SK-N-SH treated with all-trans-retinoic acid at 6 μM for 48 hours (cell line): ENCODE data around the gene SMIM31.

Experiments
- ATAC-seq: fragments of 200-7000 bp; cut with Tn5 transposase; 3 replicates; pipeline ENCODE4 v1.9.1; 2020; ENCODE audit warnings: mild to moderate bottlenecking, moderate library complexity
- ARNTL ChIP-seq: fragments of 450-650 bp; formaldehyde crosslinking; IDR thresholded peaks from 2 replicates; pipeline ENCODE4 v1.5.0; 2020; ENCODE audit warnings: low read depth, mild to moderate bottlenecking, moderate library complexity, borderline replicate concordance
- CSDC2 ChIP-seq: fragments of 250-450 bp; sonication (Bioruptor Pico); IDR thresholded peaks from 2 replicates; pipeline ENCODE4 v1.5.0; 2020; ENCODE audit warnings: mild to moderate bottlenecking, moderate library complexity
- ESRRG ChIP-seq: fragments of 250-450 bp; sonication (Bioruptor Pico); IDR thresholded peaks from 2 replicates; pipeline ENCODE4 v1.6.1; 2021; ENCODE audit warnings: mild to moderate bottlenecking
- GLIS3 ChIP-seq: fragments of 250-450 bp; sonication (Bioruptor Pico); IDR thresholded peaks from 2 replicates; pipeline ENCODE4 v1.5.0; 2020; ENCODE audit warnings: mild to moderate bottlenecking, moderate library complexity
- ISL1 ChIP-seq: fragments of 250-450 bp; sonication (Bioruptor Pico); IDR thresholded peaks from 2 replicates; pipeline ENCODE4 v2.1.2; 2022; ENCODE audit warnings: mild to moderate bottlenecking, moderate library complexity
- OSR1 ChIP-seq: fragments of 250-450 bp; sonication (Bioruptor Pico); IDR thresholded peaks from 2 replicates; pipeline ENCODE4 v1.8.0; 2022; ENCODE audit warnings: moderate library complexity, mild to moderate bottlenecking, inconsistent platforms
- PATZ1 ChIP-seq: fragments of 250-450 bp; sonication (Bioruptor Pico); IDR thresholded peaks from 2 replicates; pipeline ENCODE4 v1.8.0; 2020; ENCODE audit warnings: mild to moderate bottlenecking, moderate library complexity, borderline replicate concordance
- PPARA ChIP-seq: fragments of 250-450 bp; sonication (Bioruptor Pico); IDR thresholded peaks from 2 replicates; pipeline ENCODE4 v1.5.0; 2020; ENCODE audit warnings: mild to moderate bottlenecking, borderline replicate concordance
- RARB ChIP-seq: fragments of 250-450 bp; sonication (Bioruptor Pico); IDR thresholded peaks from 2 replicates; pipeline ENCODE4 v1.8.0; 2021; ENCODE audit warnings: mild to moderate bottlenecking, moderate library complexity
- TCF4 ChIP-seq: fragments of 250-450 bp; sonication (Bioruptor Pico); IDR thresholded peaks from 2 replicates; pipeline ENCODE4 v1.8.0; 2021; ENCODE audit warnings: mild to moderate bottlenecking, moderate library complexity, borderline replicate concordance
- TOX ChIP-seq: fragments of 250-450 bp; sonication (Bioruptor Pico); IDR thresholded peaks from 2 replicates; pipeline ENCODE4 v1.8.0; 2021; ENCODE audit warnings: mild to moderate bottlenecking, moderate library complexity, borderline replicate concordance
- ZC3H10 ChIP-seq: fragments of 250-450 bp; sonication (Bioruptor Pico); IDR thresholded peaks from 2 replicates; pipeline ENCODE4 v1.5.1; 2021; ENCODE audit warnings: mild to moderate bottlenecking, moderate library complexity
- ZFP3 ChIP-seq: fragments of 250-450 bp; sonication (Bioruptor Pico); IDR thresholded peaks from 2 replicates; pipeline ENCODE4 v1.5.0; 2020; ENCODE audit warnings: mild to moderate bottlenecking, moderate library complexity
- ZNF8 ChIP-seq: fragments of 450-650 bp; formaldehyde crosslinking; IDR thresholded peaks from 2 replicates; pipeline ENCODE4 v1.5.0; 2020; ENCODE audit warnings: mild to moderate bottlenecking, moderate library complexity
- TF ChIP-seq, protein P1 (sequence below): fragments of 250-450 bp; sonication (Bioruptor Pico); IDR thresholded peaks from 2 replicates; pipeline ENCODE4 v1.8.0; 2021; ENCODE audit warnings: low read depth, mild to moderate bottlenecking, moderate library complexity, borderline replicate concordance
- TF ChIP-seq, protein P2 (sequence below): fragments of 250-450 bp; sonication (Bioruptor Pico); IDR thresholded peaks from 2 replicates; pipeline ENCODE4 v1.5.1; 2021; ENCODE audit warnings: mild to moderate bottlenecking, moderate library complexity
- TF ChIP-seq, protein P3 (sequence below): fragments of 250-450 bp; sonication (Bioruptor Pico); IDR thresholded peaks from 2 replicates; pipeline ENCODE4 v1.5.1; 2020; ENCODE audit warnings: low read depth, mild to moderate bottlenecking, moderate library complexity

Gene SMIM31

GRCh38 chr4:164846566-164846965, 92.6 kb downstream of the SMIM31 start:
- no peak for ATAC-seq
- TF ChIP-seq ARNTL (CRISPR knock-in tag) (no peak), CSDC2 (CRISPR knock-in tag) (no peak), OSR1 (no peak), GLIS3 (no peak), ISL1 (CRISPR knock-in tag) (no peak), RARB (CRISPR knock-in tag) (no peak), ZNF8 (CRISPR knock-in tag) (no peak), ESRRG (CRISPR knock-in tag) (no peak), PATZ1 (CRISPR knock-in tag) (no peak), ZC3H10 (CRISPR knock-in tag) (no peak), PPARA (CRISPR knock-in tag) (no peak), ZFP3 (CRISPR knock-in tag) (no peak), TCF4 (CRISPR knock-in tag) (no peak)
- TF ChIP-seq, protein P1, sequence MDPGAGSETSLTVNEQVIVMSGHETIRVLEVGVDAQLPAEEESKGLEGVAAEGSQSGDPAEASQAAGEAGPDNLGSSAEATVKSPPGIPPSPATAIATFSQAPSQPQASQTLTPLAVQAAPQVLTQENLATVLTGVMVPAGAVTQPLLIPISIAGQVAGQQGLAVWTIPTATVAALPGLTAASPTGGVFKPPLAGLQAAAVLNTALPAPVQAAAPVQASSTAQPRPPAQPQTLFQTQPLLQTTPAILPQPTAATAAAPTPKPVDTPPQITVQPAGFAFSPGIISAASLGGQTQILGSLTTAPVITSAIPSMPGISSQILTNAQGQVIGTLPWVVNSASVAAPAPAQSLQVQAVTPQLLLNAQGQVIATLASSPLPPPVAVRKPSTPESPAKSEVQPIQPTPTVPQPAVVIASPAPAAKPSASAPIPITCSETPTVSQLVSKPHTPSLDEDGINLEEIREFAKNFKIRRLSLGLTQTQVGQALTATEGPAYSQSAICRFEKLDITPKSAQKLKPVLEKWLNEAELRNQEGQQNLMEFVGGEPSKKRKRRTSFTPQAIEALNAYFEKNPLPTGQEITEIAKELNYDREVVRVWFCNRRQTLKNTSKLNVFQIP (CRISPR knock-in tag), result no peak
- TF ChIP-seq, protein P2, sequence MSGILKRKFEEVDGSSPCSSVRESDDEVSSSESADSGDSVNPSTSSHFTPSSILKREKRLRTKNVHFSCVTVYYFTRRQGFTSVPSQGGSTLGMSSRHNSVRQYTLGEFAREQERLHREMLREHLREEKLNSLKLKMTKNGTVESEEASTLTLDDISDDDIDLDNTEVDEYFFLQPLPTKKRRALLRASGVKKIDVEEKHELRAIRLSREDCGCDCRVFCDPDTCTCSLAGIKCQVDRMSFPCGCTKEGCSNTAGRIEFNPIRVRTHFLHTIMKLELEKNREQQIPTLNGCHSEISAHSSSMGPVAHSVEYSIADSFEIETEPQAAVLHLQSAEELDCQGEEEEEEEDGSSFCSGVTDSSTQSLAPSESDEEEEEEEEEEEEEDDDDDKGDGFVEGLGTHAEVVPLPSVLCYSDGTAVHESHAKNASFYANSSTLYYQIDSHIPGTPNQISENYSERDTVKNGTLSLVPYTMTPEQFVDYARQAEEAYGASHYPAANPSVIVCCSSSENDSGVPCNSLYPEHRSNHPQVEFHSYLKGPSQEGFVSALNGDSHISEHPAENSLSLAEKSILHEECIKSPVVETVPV (CRISPR knock-in tag), result no peak
- TF ChIP-seq, protein P3, sequence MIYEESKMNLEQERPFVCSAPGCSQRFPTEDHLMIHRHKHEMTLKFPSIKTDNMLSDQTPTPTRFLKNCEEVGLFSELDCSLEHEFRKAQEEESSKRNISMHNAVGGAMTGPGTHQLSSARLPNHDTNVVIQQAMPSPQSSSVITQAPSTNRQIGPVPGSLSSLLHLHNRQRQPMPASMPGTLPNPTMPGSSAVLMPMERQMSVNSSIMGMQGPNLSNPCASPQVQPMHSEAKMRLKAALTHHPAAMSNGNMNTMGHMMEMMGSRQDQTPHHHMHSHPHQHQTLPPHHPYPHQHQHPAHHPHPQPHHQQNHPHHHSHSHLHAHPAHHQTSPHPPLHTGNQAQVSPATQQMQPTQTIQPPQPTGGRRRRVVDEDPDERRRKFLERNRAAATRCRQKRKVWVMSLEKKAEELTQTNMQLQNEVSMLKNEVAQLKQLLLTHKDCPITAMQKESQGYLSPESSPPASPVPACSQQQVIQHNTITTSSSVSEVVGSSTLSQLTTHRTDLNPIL (CRISPR knock-in tag), result no peak

GRCh38 chr4:164847016-164847415, 93.1 kb downstream of the SMIM31 start:
- TF ChIP-seq, protein P3 (CRISPR knock-in tag), result no peak
- TF ChIP-seq ISL1 (CRISPR knock-in tag), result no peak
- TF ChIP-seq TOX (CRISPR knock-in tag), result no peak
- TF ChIP-seq, protein P1 (CRISPR knock-in tag), result no peak
- no peak for TF ChIP-seq OSR1
- TF ChIP-seq ZFP3 (CRISPR knock-in tag), result no peak
- TF ChIP-seq PATZ1 (CRISPR knock-in tag), result no peak
- no peak for ATAC-seq

- no peak for TF ChIP-seq ISL1 (CRISPR knock-in tag)
- TF ChIP-seq PPARA (CRISPR knock-in tag), result no peak
- TF ChIP-seq, protein P2 (CRISPR knock-in tag), result no peak
- TF ChIP-seq CSDC2 (CRISPR knock-in tag), result no peak
- no peak for TF ChIP-seq ARNTL (CRISPR knock-in tag)
- no peak for ATAC-seq
Measured at GRCh38 chr4:164847967-164848649, 94.2 kb downstream of the SMIM31 start.
